Measurements from ENCODE around the gene GNPTAB. TPM values are rescaled to one million over a fixed set of nuclear protein-coding genes. Genes with fewer than 3 reads are reported as not detected.
"Not testable (repeated sequence)": the region's sequence is repeated elsewhere in the genome, so short reads cannot be mapped to it uniquely, and the experiment has no call there.

The GNPTAB gene
- total RNA-seq, 4 donors from 2014 or later: 26.5 to 40.8 (median 36.6) TPM

DNA sequence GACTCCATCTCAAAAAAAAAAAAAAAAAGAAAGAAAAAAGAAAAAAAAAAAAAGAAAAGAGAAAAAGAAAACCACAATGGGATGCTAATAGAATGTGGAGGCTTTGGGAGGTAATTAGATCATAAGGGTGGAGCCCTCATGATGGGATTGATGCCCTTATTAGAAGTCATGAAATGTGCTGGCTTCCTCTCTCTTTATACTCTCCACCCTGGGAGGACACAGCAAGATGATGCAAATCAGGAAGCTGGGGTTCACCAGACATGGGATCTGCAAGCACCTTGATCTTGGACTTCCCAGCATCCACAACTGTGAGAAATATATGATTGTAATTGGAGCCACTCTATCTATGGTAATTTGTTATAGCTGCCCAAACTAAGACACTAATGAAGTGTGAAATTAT lies 33.2 kb upstream of the GNPTAB start:
- DNase-seq: no peak
- H3K4me3 ChIP-seq (replicated peaks in 1 of 3): no peak overlapping the region
- no peak overlapping the region for H3K27ac ChIP-seq
- no peak for TF ChIP-seq POLR2A (IDR thresholded peaks at IDR 0.05)
- TF ChIP-seq CTCF (IDR thresholded peaks at IDR 0.05): no peak
- H3K27me3 ChIP-seq: no peaks in the 10 kb centered on the region
- no peaks in the 10 kb centered on the region for H3K4me1 ChIP-seq
- intact Hi-C loops (cut with DNase I): no loop called here
- H3K9me3 ChIP-seq: no peaks in the 10 kb centered on the region
- H3K36me3 ChIP-seq: no peaks in the 10 kb centered on the region

GRCh38 chr12:101862245-101862644 lies 31.5 kb upstream of the GNPTAB start:
- TF ChIP-seq POLR2A (IDR thresholded peaks at IDR 0.05) (no peak), CTCF (IDR thresholded peaks at IDR 0.05) (no peak)
- no peak overlapping the region for H3K27ac ChIP-seq
- intact Hi-C loops (cut with DNase I): no loop called here
- no peak for DNase-seq
- WGBS, 2 donors: 95 to 97% methylated on average over 2 of the region's 2 CpGs
- H3K36me3 ChIP-seq: no peaks in the 10 kb centered on the region
- no peaks in the 10 kb centered on the region for H3K4me1 ChIP-seq
- no peaks in the 10 kb centered on the region for H3K9me3 ChIP-seq
- no peaks in the 10 kb centered on the region for H3K27me3 ChIP-seq
- no peak overlapping the region for H3K4me3 ChIP-seq (replicated peaks in 1 of 3)

DNA sequence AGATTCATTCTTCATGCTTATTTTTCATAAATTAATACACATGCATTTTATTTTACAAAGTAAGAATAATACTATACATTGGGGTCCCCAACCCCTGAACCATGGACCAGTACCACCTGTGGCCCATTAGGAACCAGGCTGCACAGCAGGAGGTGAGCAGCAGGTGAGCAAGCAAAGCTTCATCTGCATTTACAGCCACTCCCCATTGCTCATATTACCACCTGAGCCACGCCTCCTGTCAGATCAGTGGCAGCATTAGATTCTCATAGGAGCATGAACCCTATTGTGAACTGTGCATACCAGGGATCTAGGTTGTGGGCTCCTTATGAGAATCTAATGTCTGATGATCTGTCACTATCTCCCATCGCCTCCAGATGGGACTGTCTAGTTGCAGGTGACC lies 30.9 kb upstream of the GNPTAB start:
- H3K4me3 ChIP-seq (replicated peaks in 1 of 3); H3K27ac ChIP-seq; H3K27me3 ChIP-seq; DNase-seq; intact Hi-C loops (cut with DNase I); H3K9me3 ChIP-seq; H3K4me1 ChIP-seq; H3K36me3 ChIP-seq: not testable (repeated sequence)
- WGBS, 2 donors: 91 to 95% methylated on average over 2 of the region's 2 CpGs

DNA sequence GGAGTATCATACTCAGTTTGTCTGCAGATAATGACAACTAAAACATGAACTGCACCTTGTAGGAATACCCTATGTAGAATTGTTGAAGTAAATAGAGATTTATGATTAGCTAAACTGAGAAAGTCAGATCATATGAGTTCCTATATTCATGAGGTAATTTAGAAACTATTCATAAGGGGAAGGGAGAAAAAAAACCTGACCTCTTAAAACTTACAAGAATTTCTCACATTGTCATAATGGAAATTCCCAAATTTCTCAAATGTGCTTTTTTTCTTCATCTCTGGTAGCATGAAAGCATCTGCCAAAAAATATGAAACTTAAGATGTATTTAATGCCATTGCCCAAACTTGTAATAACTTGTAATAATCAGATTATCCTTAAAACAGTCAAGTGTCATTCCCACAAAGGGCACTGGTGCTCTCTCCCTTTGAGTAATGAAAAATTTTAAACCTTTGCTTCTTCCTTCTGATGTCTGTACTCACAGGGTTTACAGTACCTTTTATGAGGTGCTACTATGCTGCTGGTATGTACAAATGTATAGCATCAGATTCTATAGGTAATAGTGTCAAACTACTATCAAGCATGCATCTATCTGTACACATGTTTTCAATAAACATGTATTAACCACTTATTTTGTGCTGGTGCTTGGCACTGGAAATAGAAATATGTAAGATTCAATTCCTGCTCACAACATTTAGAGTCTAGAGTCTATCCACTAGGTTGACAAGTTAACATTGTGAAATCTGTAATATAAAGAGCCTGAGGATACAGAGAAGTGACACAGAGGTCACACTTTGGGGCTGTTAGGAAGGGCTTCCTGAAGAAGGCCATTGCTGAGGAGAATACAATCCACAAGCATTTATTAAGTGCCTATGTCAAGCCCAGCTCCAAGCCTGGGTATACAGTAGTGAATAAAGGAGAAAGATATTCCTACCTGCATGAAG lies 29.2 kb upstream of the GNPTAB start:
- intact Hi-C loops (cut with DNase I): no loop called here
- no peak for TF ChIP-seq POLR2A (IDR thresholded peaks at IDR 0.05)
- no peak for TF ChIP-seq CTCF (IDR thresholded peaks at IDR 0.05)

DNA sequence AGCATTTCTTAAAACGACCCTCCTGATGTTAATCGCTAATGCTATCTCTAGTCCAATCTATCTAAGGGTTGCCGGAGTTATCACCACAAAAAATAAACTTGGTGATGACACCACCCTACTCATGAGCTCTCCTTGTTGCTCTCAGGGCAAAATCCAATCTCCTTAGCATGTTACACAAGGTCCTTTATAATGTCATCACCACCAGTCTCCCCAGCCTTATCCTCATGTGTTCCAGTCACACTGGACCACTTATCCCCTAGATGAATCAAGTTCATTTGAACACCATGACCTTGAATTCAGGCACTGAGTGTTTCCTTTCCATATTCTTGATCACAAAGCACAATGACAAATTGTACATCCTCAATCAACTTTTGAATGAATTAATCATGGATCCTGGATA lies 27.6 kb upstream of the GNPTAB start:
- no peak for DNase-seq
- intact Hi-C loops (cut with DNase I): no loop called here

More for the DNA sequence above, 29.2 kb upstream of the GNPTAB start:
- Histone ChIP-seq H3K9me3 (no peaks in the 10 kb centered on the region), H3K4me1 (no peaks in the 10 kb centered on the region), H3K27ac (no peak overlapping the region), H3K36me3 (no peaks in the 10 kb centered on the region), H3K4me3 (replicated peaks in 1 of 3) (no peak overlapping the region), H3K27me3 (no peaks in the 10 kb centered on the region)
- DNase-seq: no peak

More for the DNA sequence above, 27.6 kb upstream of the GNPTAB start:
- H3K4me1 ChIP-seq: no peaks in the 10 kb centered on the region
- no peak for TF ChIP-seq CTCF (IDR thresholded peaks at IDR 0.05)
- TF ChIP-seq POLR2A (IDR thresholded peaks at IDR 0.05): no peak
- WGBS, 2 donors: 93% methylated on average over 3 of the region's 3 CpGs
- no peak overlapping the region for H3K4me3 ChIP-seq (replicated peaks in 1 of 3)
- H3K9me3 ChIP-seq: no peaks in the 10 kb centered on the region
- no peaks in the 10 kb centered on the region for H3K27me3 ChIP-seq
- no peaks in the 10 kb centered on the region for H3K36me3 ChIP-seq
- no peak overlapping the region for H3K27ac ChIP-seq
